ENCODE measurements around the gene RHOF.

- TF ChIP-seq, protein P1, sequence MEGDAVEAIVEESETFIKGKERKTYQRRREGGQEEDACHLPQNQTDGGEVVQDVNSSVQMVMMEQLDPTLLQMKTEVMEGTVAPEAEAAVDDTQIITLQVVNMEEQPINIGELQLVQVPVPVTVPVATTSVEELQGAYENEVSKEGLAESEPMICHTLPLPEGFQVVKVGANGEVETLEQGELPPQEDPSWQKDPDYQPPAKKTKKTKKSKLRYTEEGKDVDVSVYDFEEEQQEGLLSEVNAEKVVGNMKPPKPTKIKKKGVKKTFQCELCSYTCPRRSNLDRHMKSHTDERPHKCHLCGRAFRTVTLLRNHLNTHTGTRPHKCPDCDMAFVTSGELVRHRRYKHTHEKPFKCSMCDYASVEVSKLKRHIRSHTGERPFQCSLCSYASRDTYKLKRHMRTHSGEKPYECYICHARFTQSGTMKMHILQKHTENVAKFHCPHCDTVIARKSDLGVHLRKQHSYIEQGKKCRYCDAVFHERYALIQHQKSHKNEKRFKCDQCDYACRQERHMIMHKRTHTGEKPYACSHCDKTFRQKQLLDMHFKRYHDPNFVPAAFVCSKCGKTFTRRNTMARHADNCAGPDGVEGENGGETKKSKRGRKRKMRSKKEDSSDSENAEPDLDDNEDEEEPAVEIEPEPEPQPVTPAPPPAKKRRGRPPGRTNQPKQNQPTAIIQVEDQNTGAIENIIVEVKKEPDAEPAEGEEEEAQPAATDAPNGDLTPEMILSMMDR (IDR thresholded peaks at IDR 0.05), result no peak
- no peak for TF ChIP-seq POLR2A (IDR thresholded peaks at IDR 0.05)
Observed at GRCh38 chr12:121823727-121824115, 30.2 kb upstream of the RHOF start.
